Mesothelial cell of epicardium (in vitro differentiated cells): ENCODE measurements around the gene ANO6. TPM values are rescaled to one million over a fixed set of nuclear protein-coding genes. Genes with fewer than 3 reads are reported as not detected.

ENCODE experiments used
- DNase-seq, 2 experiments: peaks; one replicate each; pipeline ENCODE4 v3.0.0; 2021; ENCODE audit warnings: low spot score in 2 of 2; ENCODE audit not compliant: unreplicated experiment in 2 of 2
- H3K27ac Mint-ChIP-seq: 2 replicates; pipeline ENCODE4 v1.8.0; 2021; ENCODE audit warnings: mixed read lengths
- H3K27me3 Mint-ChIP-seq: 2 replicates; pipeline ENCODE4 v1.8.0; 2021; ENCODE audit warnings: low read depth, mixed read lengths
- H3K36me3 Mint-ChIP-seq: 2 replicates; pipeline ENCODE4 v1.8.0; 2021; ENCODE audit warnings: mixed read lengths
- H3K4me1 Mint-ChIP-seq: 2 replicates; pipeline ENCODE4 v1.8.0; 2021; ENCODE audit warnings: mixed read lengths
- H3K4me3 Mint-ChIP-seq: 2 replicates; pipeline ENCODE4 v1.8.0; 2021; ENCODE audit warnings: mild to moderate bottlenecking, moderate library complexity, mixed read lengths
- H3K9me3 Mint-ChIP-seq: 2 replicates; pipeline ENCODE4 v1.8.0; 2021; ENCODE audit warnings: mixed read lengths
- total RNA-seq: library from RNA; stranded (reverse); gene quantifications from 3 replicates; pipeline ENCODE4 v1.2.1, GENCODE V29; 2021
- TF ChIP-seq, protein P1 (sequence below): fragments of 200-600 bp; sonication (generic); IDR thresholded peaks from one replicate; pipeline ENCODE4 v1.5.0; 2021; ENCODE audit warnings: antibody characterized with exemption; ENCODE audit not compliant: unreplicated experiment

ANO6 gene
- total RNA-seq, 1 donor from 2014 or later, result 41.1 TPM

- H3K9me3 Mint-ChIP-seq, result peaks cover 28% of the 10 kb centered on the region
- no peaks in the 10 kb centered on the region for H3K4me1 Mint-ChIP-seq
- peaks cover 15% of the 10 kb centered on the region for H3K36me3 Mint-ChIP-seq
- H3K27ac Mint-ChIP-seq, result no peak overlapping the region
- no peak for DNase-seq
- no peaks in the 10 kb centered on the region for H3K27me3 Mint-ChIP-seq
- TF ChIP-seq, protein P1, sequence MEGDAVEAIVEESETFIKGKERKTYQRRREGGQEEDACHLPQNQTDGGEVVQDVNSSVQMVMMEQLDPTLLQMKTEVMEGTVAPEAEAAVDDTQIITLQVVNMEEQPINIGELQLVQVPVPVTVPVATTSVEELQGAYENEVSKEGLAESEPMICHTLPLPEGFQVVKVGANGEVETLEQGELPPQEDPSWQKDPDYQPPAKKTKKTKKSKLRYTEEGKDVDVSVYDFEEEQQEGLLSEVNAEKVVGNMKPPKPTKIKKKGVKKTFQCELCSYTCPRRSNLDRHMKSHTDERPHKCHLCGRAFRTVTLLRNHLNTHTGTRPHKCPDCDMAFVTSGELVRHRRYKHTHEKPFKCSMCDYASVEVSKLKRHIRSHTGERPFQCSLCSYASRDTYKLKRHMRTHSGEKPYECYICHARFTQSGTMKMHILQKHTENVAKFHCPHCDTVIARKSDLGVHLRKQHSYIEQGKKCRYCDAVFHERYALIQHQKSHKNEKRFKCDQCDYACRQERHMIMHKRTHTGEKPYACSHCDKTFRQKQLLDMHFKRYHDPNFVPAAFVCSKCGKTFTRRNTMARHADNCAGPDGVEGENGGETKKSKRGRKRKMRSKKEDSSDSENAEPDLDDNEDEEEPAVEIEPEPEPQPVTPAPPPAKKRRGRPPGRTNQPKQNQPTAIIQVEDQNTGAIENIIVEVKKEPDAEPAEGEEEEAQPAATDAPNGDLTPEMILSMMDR, result no peak
- H3K4me3 Mint-ChIP-seq, result no peak overlapping the region
Measured at GRCh38 chr12:45439039-45439438, 223.1 kb downstream of the ANO6 start.

DNA sequence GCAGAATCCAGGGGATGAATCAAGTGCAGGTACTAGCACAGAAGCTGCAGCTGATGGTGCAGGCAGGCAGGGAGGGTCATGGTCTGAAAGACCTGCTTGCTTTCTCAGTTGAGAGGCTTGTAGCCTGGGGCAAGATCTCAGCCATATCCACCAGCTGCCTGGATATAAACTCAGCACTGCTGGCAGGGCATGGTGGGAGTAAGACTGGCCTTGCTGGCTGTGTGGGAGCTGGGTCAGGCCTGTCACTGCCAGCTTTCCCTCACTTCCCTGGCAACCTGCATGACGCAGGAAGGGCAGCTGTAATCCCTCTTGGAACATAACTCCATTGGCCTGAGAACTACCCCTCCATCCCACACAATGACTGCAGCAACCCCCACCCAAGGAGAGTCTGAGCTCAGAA, 230.1 kb downstream of the ANO6 start:
- Mint-ChIP-seq H3K27ac (no peak overlapping the region), H3K9me3 (peaks cover 77% of the 10 kb centered on the region), H3K4me1 (no peaks in the 10 kb centered on the region), H3K4me3 (no peak overlapping the region), H3K36me3 (peaks cover 23% of the 10 kb centered on the region), H3K27me3 (no peaks in the 10 kb centered on the region)
- TF ChIP-seq, protein P1, result no peak
- no peak for DNase-seq

GRCh38 chr12:45458238-45458637, 242.3 kb downstream of the ANO6 start:
- Mint-ChIP-seq H3K4me3 (no peak overlapping the region), H3K27ac (no peak overlapping the region), H3K4me1 (no peaks in the 10 kb centered on the region), H3K36me3 (no peaks in the 10 kb centered on the region), H3K9me3 (peaks cover 13% of the 10 kb centered on the region), H3K27me3 (peaks cover 14% of the 10 kb centered on the region)
- no peak for DNase-seq
- TF ChIP-seq, protein P1, result no peak

GRCh38 chr12:45458854-45459807, 243.2 kb downstream of the ANO6 start:
- H3K4me1 Mint-ChIP-seq, result no peaks in the 10 kb centered on the region
- no peaks in the 10 kb centered on the region for H3K36me3 Mint-ChIP-seq
- no peak overlapping the region for H3K4me3 Mint-ChIP-seq
- no peak overlapping the region for H3K27ac Mint-ChIP-seq
- DNase-seq, result no peak
- H3K9me3 Mint-ChIP-seq, result peaks cover 9% of the 10 kb centered on the region
- TF ChIP-seq, protein P1, result no peak
- H3K27me3 Mint-ChIP-seq, result peaks cover 14% of the 10 kb centered on the region

DNA sequence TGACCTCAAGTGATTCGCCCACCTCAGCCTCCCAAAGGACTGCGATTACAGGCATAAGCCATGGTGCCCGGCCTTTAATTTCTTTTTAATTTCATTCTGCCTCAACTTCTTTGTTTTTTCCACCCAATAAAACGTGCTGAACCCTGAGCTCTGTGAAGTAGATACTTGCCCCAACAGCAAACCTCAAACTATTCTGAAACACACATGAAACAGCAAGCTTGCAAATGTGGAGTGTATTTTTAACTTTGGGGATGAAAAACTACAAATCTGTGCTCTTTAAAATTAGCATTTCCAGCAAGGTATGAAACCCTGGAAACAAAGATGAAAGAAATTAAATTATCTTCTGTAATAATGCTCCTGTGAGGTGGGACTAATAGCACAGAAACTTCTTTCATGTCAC, 246.6 kb downstream of the ANO6 start:
- H3K27me3 Mint-ChIP-seq, result peaks cover 14% of the 10 kb centered on the region
- TF ChIP-seq, protein P1, result no peak
- H3K4me1 Mint-ChIP-seq, result peaks cover 16% of the 10 kb centered on the region
- no peak overlapping the region for H3K27ac Mint-ChIP-seq
- peaks cover 5% of the 10 kb centered on the region for H3K9me3 Mint-ChIP-seq
- no peak for DNase-seq
- no peaks in the 10 kb centered on the region for H3K36me3 Mint-ChIP-seq
- H3K4me3 Mint-ChIP-seq, result no peak overlapping the region
